ENCODE data around the gene SFXN5. TPM values are rescaled to one million over a fixed set of nuclear protein-coding genes. Genes with fewer than 3 reads are reported as not detected.
A peak's percentile ranks its signal among the peaks of the same experiment; 100 is the strongest.
"Not testable (repeated sequence)": the region's sequence is repeated elsewhere in the genome, so short reads cannot be mapped to it uniquely, and the experiment has no call there.

SFXN5 gene
- total RNA-seq, 1 experiment from 2014 or later, result 11.3 TPM

DNA sequence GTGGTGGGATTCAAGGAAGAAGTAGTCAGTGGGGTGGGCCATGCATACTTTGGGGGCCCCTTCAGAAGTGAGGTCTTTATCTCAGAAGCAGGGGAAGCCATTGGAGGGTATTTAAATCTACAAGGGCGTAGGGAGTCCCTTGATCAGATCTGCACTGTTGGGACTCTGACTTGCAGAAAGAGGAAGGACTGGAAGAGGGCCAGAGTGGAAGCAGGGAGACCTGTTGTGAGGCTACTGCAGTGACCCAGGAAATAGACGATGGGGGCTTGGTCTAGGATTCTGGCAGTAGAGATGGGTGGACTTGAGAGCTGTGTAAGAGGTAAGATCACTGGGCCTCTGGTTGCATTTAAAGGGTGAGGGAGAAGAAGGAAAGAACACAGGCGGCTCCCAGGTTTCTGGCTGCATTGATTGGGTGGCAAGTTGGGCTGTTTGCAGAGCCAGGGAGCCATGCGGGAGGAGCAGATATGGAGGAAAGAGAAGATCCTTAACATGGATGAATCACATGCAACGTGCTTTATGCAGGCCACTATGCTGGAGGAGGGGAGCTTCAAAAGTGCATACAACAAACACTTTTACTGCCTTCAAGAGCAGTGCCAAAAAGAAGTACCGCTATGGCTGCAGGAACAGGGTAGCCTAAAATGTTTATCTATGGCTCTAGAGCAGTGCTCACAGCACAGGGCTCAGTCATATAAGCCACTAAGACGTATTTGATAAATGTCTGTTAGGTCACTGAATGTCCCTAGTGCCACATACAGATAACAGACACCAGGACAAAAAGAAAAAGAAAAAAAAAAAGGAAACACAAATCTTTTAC, 2.3 kb downstream of the SFXN5 start:
- CTCF ChIA-PET, result interaction anchor here (0.7 to 1.1 kb wide), 2 partner anchors 42 to 108 kb away, joined by 3 read pairs; no protein-coding TSS in a partner anchor
- DNase-seq, result no peak
- Mint-ChIP-seq H3K4me1 (ENCODE audit: low read depth, unreplicated experiment) (peaks cover 30% of the 10 kb centered on the region), H3K27me3 (ENCODE audit: unreplicated experiment) (no peaks in the 10 kb centered on the region), H3K27ac (ENCODE audit: unreplicated experiment) (peak overlapping the region; percentile 10), H3K9me3 (ENCODE audit: low read depth, unreplicated experiment) (no peaks in the 10 kb centered on the region), H3K36me3 (ENCODE audit: insufficient read depth, unreplicated experiment) (peaks cover 35% of the 10 kb centered on the region), H3K4me3 (ENCODE audit: low read depth, unreplicated experiment) (peak overlapping the region; percentile 86)
- intact Hi-C loops (cut with micrococcal nuclease; ENCODE audit: unreplicated experiment), result no loop called here
- no TSS peak for BruUV-seq (replicated peaks)
- TF ChIP-seq, protein P1, sequence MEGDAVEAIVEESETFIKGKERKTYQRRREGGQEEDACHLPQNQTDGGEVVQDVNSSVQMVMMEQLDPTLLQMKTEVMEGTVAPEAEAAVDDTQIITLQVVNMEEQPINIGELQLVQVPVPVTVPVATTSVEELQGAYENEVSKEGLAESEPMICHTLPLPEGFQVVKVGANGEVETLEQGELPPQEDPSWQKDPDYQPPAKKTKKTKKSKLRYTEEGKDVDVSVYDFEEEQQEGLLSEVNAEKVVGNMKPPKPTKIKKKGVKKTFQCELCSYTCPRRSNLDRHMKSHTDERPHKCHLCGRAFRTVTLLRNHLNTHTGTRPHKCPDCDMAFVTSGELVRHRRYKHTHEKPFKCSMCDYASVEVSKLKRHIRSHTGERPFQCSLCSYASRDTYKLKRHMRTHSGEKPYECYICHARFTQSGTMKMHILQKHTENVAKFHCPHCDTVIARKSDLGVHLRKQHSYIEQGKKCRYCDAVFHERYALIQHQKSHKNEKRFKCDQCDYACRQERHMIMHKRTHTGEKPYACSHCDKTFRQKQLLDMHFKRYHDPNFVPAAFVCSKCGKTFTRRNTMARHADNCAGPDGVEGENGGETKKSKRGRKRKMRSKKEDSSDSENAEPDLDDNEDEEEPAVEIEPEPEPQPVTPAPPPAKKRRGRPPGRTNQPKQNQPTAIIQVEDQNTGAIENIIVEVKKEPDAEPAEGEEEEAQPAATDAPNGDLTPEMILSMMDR (IDR thresholded peaks at IDR 0.05; ENCODE audit: unreplicated experiment), result no peak

DNA sequence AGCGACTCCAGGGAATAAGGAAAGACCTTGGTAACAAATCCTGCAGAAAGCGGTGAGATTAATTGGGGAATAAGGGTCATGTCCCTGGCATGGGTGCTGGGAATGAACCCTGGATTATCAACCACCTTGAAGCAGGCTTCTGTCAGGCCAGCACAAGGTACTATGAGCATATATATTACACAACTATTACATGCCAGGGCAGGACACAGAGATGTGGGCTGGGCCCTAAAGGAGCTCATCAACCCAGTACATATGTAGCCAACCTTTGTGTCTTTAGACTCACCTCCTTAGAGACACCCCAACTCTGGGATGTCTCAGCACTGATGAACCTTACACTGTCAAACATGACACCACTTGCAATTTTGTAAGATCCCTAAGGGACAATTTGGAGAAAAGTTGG, 3.4 kb downstream of the SFXN5 start:
- Mint-ChIP-seq H3K27me3 (ENCODE audit: unreplicated experiment) (no peaks in the 10 kb centered on the region), H3K27ac (ENCODE audit: unreplicated experiment) (no peak overlapping the region), H3K4me1 (ENCODE audit: low read depth, unreplicated experiment) (peaks cover 41% of the 10 kb centered on the region), H3K36me3 (ENCODE audit: insufficient read depth, unreplicated experiment) (peaks cover 35% of the 10 kb centered on the region), H3K9me3 (ENCODE audit: low read depth, unreplicated experiment) (no peaks in the 10 kb centered on the region), H3K4me3 (ENCODE audit: low read depth, unreplicated experiment) (no peak overlapping the region)
- intact Hi-C loops (cut with micrococcal nuclease; ENCODE audit: unreplicated experiment), result no loop called here
- BruUV-seq (replicated peaks), result TSS peak; percentile 15
- CTCF ChIA-PET, result no interaction called here
- TF ChIP-seq, protein P1 (IDR thresholded peaks at IDR 0.05; ENCODE audit: unreplicated experiment), result no peak
- no peak for DNase-seq

DNA sequence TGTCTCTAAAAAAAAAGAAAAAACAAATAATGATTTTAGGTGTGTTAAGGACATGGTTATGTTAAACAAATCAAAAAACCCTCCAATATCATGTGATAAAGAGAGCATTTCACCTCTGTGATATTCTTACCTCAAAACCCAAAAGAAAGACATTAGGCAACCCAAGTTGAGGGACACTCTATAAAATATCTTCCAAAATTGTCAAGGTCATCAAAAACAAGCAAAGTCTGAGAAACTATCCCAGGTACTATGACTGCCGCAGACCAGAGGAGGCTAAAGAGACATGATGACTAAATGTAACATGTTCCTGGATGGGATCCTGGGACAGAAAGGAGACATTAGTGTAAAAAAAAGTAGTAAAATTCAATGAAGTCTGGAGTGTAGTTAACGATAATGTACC, 4.5 kb downstream of the SFXN5 start:
- no peak for DNase-seq
- H3K4me3 Mint-ChIP-seq (ENCODE audit: low read depth, unreplicated experiment), result no peak overlapping the region
- no peaks in the 10 kb centered on the region for H3K9me3 Mint-ChIP-seq (ENCODE audit: low read depth, unreplicated experiment)
- peaks cover 32% of the 10 kb centered on the region for H3K36me3 Mint-ChIP-seq (ENCODE audit: insufficient read depth, unreplicated experiment)
- intact Hi-C loops (cut with micrococcal nuclease; ENCODE audit: unreplicated experiment), result no loop called here
- no TSS peak for BruUV-seq (replicated peaks)
- TF ChIP-seq, protein P1 (IDR thresholded peaks at IDR 0.05; ENCODE audit: unreplicated experiment), result no peak
- no peaks in the 10 kb centered on the region for H3K27me3 Mint-ChIP-seq (ENCODE audit: unreplicated experiment)
- H3K27ac Mint-ChIP-seq (ENCODE audit: unreplicated experiment), result no peak overlapping the region
- peaks cover 45% of the 10 kb centered on the region for H3K4me1 Mint-ChIP-seq (ENCODE audit: low read depth, unreplicated experiment)
- CTCF ChIA-PET, result no interaction called here

DNA sequence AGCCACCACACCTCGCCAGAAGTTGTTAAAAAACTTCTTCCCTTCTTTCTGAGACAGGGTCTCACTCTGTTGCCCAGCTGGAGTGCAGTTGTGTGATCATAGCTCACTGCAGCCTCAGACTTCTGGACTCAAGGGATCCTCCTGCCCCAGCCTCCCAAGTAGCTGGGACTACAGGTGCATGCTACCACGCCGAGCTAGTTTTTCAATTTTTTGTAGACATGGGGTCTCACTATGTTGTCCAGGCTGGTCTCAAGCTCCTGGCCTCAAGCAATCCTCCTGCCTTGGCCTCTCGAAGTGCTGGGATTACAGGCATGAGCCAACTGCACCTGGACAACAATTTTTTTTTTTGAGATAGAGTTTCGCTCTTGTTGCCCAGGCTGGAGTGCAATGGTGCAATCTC, 6.4 kb downstream of the SFXN5 start:
- BruUV-seq (replicated peaks); H3K27me3 Mint-ChIP-seq (ENCODE audit: unreplicated experiment); intact Hi-C loops (cut with micrococcal nuclease; ENCODE audit: unreplicated experiment); CTCF ChIA-PET; DNase-seq; H3K4me3 Mint-ChIP-seq (ENCODE audit: low read depth, unreplicated experiment); H3K9me3 Mint-ChIP-seq (ENCODE audit: low read depth, unreplicated experiment); H3K27ac Mint-ChIP-seq (ENCODE audit: unreplicated experiment): not testable (repeated sequence)
- Mint-ChIP-seq H3K4me1 (ENCODE audit: low read depth, unreplicated experiment) (peaks cover 39% of the 10 kb centered on the region), H3K36me3 (ENCODE audit: insufficient read depth, unreplicated experiment) (peaks cover 12% of the 10 kb centered on the region)
